Stimulated activated CD8-positive, alpha-beta memory T cell treated with anti-CD3 and anti-CD28 coated beads, Interleukin-7, amount 100 ng/mL, for 24 hours (primary cell): ENCODE data around the gene ZNF782.
"Not testable (repeated sequence)": the region's sequence is repeated elsewhere in the genome, so short reads cannot be mapped to it uniquely, and the experiment has no call there.

Experiments used
- DNase-seq: peaks from one replicate; pipeline ENCODE4 v3.0.0-alpha.2; 2020; ENCODE audit warnings: low read depth

The ZNF782 gene

DNA sequence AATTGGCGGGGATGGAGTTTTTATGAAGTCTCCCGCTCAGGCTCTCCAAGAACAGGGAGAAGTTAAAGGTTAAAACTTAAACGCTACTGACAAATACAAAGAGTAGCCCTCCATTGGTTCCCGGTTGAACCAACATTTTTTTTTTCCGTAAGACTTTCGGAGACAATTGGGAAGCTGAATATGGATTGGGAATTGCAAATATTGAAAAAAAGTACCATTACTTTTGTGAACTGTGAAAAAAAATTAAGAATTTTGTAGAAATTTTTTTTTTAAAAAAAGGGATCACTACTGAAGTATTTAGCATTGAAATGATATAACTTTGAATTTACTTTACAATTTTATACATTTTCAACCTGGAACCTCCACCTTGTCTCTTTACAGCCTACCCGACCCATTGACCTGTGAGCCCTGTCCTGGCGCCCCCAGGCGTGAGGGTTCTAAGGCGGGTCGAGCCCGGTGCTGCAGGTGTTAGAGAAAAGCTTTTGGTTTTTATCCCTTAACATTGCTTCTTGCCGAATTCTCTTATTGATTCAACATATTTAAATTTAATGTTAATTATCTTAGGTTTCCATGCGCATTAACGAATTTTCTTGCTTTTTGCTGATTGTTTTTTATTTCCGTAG lies 448 bp upstream of the ZNF782 start:
- DNase-seq: no peak

DNA sequence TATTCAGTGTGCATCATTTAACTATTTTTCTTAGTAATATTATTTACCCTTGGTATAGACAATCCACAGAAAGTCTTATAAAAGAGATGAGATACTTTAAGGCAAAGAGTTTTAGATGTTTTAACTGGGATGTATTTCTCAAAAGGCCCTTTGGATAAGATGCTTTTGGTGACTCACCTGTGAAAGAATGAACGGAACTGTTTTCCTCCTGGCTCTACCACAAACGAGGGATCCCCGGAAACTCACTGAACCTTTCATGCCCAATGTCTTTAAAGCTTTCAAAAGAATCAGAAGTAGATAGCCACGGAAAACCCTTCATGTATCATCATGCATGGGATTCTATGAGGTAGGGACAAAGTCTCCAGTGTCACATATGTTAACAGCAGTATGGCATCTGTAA lies 1.6 kb downstream of the ZNF782 start:
- no peak for DNase-seq

DNA sequence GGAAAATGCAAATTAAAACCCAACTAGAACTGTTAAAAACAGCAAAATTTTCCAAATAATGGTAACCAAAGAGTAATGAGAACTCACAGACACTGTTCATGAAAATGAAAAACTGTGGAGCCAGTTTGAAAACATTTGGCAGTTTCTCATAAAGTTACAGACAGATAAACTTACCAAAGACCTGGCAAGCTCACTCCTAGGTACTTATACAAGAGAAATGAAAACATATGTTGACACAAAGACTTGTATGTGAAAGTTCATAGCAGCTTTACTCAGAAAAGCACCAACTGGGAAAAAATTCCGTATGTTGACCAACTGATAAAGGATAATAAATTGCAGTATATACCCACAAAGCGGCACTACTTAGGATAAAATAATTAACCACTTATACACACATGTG lies 10.3 kb downstream of the ZNF782 start:
- DNase-seq: no peak

DNA sequence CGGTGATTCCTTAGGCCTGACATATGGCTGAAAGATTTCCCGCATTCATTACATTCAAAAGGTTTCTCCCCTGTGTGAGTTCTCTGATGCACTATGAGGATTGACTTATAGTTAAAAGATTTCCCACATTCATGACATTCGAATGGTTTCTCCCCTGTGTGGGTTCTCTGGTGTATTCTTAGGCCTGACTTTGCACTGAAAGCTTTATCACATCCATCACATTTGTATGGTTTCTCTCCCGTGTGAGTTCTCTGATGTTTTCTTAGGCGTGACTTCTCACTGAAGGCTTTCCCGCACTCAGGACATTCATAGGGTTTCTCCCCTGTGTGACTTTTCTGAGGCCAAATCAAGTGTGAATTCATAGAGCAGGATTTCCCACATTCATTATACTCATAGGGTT lies 35.8 kb downstream of the ZNF782 start:
- DNase-seq: no peak

DNA sequence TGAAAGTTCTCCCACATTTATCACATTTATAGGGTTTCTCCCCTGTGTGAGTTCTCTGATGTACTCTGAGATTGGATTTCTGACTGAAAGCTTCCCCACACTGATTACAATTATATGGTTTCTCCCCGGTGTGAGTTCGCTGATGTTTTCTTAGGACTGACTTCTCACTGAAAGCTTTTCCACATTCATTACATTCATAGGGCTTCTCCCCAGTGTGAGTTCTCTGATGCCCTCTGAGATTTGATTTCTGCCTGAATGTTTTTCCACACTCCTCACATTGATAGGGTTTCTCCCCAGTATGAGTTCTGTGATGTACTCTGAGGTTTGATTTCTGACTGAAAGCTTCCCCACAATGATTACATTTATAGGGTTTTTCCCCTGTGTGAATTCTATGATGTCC lies 36.3 kb downstream of the ZNF782 start:
- no peak for DNase-seq

DNA sequence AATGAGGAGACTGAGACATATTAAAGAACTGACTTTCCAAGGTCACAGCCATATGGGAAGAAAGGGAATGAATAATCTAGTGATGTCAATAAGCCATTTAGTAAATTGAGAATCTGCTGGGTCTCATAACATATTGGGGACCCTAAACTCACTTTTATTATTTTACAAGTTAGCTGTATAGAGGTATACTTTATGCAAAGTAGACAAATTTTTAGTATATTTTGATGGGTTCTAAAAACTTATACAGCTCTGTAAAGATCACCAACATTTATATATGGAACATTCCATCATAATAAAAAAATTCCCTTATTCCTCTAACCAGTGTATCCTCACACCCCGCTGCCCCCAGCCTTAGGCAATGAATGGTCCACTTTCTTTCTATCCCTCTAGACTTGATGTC lies 40.7 kb downstream of the ZNF782 start:
- DNase-seq: no peak

DNA sequence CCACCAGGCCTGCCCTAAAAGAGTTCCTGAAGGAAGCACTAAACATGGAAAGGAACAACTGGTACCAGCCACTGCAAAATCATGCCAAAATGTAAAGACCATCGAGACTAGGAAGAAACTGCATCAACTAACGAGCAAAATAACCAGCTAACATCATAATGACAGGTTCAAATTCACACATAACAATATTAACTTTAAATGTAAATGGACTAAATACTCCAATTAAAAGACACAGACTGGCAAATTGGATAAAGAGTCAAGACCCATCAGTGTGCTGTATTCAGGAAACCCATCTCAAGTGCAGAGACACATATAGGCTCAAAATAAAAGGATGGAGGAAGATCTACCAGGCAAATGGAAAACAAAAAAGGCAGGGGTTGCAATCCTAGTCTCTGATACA lies 55.4 kb downstream of the ZNF782 start:
- DNase-seq: not testable (repeated sequence)

DNA sequence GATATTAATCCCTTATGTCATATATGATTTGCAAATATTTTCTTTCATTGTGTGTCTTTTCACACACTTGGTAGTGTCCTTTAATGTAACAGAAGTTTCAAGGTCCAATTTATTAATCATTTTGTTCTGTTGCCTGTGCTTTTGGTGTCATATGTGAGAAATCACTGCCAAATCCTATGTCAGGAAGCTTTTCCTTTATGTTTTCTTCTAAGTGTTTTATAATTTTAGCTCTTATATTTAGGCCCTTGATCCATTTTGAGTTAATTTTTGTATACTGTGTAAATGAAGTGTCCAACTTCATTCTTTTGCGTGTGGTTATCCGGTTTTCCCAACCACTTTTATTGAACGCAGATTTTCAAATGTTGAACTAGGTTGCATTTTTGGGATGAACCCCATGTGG lies 70.3 kb downstream of the ZNF782 start:
- DNase-seq: no peak

DNA sequence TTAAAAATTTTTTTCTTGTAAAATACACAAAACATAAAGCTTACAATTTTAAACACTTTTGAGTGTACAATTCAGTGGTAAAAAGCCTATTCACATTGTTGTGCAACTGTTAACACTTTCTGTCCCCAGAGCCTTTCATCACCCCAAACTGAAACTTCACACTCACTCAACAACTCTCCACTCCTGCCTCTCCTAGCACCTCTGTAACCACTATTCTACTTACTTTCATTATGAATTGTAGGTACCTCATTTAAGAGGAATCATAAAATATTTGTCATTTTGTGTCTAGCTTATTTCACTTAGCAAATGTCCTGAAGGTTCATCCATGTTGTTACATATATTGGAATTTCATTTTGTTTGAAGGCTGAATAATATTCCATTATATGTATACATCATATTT lies 72.1 kb downstream of the ZNF782 start:
- no peak for DNase-seq

DNA sequence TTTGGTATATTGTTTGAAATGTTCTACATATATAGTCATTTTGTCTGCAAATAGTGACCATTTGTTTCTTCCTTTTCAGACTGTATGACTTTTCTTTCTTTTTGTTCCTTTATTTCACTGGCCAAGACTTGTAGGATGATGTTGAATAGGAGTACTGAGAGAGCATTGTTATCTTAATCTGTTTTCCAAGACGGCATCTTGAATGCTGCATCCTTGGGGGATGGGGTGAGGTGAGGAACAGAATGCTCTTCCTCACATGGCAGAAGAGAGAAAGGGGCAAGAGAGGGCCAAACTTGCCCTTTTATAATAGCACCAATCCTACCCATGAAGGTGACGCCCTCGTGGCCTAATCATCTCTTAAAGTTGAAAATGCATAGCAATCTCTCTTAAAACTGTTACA lies 72.8 kb downstream of the ZNF782 start:
- DNase-seq: no peak

DNA sequence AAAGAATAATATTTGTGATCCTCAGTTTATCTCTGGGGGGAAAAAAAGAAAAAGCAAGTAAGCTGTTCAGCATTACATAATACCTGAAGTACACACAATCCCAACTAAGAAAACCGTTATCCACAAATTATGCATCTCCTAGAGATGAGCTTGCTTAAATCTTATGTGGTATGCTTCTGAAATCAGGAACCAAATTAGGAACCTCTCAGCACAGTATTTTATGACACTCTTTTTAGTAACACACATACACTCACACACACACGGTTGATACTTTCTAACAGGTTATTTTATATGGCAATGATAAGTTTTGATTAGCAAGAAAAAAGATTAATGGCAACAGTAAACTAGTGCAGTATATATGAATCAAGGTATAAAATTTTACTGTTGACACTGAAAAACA lies 75.2 kb downstream of the ZNF782 start:
- no peak for DNase-seq

DNA sequence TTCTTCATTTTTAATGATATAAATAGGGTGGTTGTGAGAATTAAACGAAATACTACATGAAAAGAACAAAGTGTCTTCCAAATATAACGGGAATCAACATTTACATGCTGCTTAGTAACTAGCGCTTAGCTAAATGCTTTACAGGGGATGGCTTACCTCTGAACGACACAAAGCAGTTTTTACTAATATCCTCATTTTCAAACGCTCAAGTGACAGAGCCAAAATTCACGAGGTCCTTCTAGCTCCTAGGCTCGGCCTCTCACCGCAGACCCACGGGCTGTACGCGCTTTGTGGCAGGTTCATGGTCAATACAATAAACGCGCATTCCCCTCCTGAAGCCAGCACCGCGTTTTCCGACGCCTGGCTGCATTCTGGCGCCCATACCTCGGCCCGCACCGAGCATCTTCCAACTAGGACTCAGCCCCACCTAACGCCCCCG lies 76.9 kb downstream of the ZNF782 start:
- DNase-seq: no peak

DNA sequence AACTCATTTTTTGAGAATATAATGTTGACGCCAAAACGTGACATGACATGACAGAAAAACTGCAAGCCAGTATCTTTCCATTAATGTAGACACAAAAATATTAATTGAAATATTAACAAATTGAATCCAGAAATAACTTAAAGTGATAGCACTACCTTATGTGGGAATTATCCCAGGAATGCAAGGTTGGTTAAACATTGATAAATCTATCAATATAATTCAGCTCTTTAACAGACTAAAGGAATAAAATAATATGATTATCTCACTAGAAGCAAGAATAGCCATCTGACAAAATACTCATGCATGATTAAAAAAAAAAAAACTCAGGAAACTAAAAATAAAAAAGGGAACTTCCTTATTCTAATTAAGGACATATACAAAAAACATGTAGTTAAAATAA lies 83.2 kb downstream of the ZNF782 start:
- DNase-seq: no peak

DNA sequence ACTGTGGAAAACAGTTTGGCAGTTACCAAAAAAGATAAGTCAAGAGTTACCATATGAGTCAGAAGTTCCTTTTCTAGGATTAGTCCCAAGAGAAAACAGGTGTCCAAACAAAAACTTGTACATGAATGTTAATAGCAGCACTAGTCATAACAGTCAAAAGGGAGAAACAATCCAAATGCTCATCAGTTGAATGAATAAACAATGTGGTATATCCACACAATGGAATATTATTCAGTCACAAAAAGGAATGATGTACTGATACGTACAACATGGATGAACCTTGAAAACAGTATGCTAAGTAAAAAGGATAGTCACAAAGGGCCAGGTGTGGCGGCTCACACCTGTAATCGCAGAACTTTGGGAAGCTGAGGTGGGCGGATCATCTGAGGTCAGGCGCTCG lies 84.3 kb downstream of the ZNF782 start:
- no peak for DNase-seq
